Nephron progenitor cell (in vitro differentiated cells): Measurements from ENCODE around the gene SBDS.
"Not testable (repeated sequence)": the region's sequence is repeated elsewhere in the genome, so short reads cannot be mapped to it uniquely, and the experiment has no call there.

Source experiments
- DNase-seq: peaks from one replicate; pipeline ENCODE4 v3.0.0; 2021
- H3K27ac Mint-ChIP-seq: 2 replicates; pipeline ENCODE4 v1.8.0; 2021; ENCODE audit warnings: mild to moderate bottlenecking, moderate library complexity, mixed read lengths
- H3K27me3 Mint-ChIP-seq: 2 replicates; pipeline ENCODE4 v1.8.0; 2021; ENCODE audit warnings: mild to moderate bottlenecking, low read depth, mixed read lengths; ENCODE audit not compliant: poor library complexity
- H3K36me3 Mint-ChIP-seq: 2 replicates; pipeline ENCODE4 v1.8.0; 2021; ENCODE audit warnings: low read depth, mixed read lengths
- H3K4me1 Mint-ChIP-seq: 2 replicates; pipeline ENCODE4 v1.8.0; 2021; ENCODE audit warnings: mixed read lengths
- H3K4me3 Mint-ChIP-seq: 2 replicates; pipeline ENCODE4 v1.8.0; 2021; ENCODE audit warnings: mild to moderate bottlenecking, moderate library complexity, mixed read lengths
- H3K9me3 Mint-ChIP-seq: 2 replicates; pipeline ENCODE4 v1.8.0; 2021; ENCODE audit warnings: mild to moderate bottlenecking, moderate library complexity, mixed read lengths
- CTCF ChIP-seq: fragments of 200-600 bp; sonication (generic); IDR thresholded peaks from 2 replicates; pipeline ENCODE4 v1.5.0; 2021; ENCODE audit warnings: antibody characterized with exemption

Gene SBDS

DNA sequence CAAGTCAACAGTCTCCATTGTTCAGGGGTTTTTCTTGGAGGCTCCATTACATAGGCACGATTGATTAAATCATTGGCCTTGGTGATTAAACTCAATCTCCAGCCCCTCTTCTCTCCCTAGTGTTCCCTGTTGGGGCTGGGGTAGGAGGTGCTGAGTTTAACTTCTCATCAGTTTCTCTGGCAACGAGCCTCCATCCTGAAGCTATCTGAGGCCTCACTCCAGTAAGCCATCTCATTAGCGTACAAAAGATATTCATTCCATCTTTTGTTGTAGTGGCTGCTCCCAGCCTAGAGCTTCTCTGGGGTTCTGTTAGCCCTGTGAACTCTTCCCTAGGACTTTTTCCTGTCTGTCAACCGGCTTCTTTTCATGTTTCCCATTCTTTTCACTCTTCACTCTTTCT, 12.9 kb upstream of the SBDS start:
- Mint-ChIP-seq H3K4me1 (no peaks in the 10 kb centered on the region), H3K27me3 (no peaks in the 10 kb centered on the region), H3K4me3 (no peak overlapping the region), H3K9me3 (no peaks in the 10 kb centered on the region), H3K36me3 (peaks cover 62% of the 10 kb centered on the region), H3K27ac (no peak overlapping the region)
- no peak for TF ChIP-seq CTCF
- no peak for DNase-seq

DNA sequence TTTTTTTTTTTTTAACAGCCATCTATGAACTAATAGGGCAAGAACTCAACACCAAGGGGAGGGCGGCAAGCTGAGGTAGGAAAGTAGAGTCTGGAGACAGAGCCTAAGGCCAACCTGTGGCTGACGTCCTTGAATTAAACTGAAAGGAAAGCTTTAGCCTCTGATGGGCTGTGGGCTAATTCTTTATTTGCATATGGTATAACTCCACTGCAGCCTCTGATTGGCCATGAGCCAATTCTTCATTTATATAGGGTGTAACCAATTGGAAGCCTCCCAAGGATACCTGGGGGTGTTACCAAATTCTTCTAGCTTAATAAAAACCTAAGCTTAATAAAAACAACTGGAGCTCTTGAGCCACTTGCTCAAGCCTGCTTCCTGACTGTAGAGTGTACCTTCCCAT, 11.6 kb upstream of the SBDS start:
- peaks cover 62% of the 10 kb centered on the region for H3K36me3 Mint-ChIP-seq
- no peak overlapping the region for H3K27ac Mint-ChIP-seq
- no peak for TF ChIP-seq CTCF
- no peaks in the 10 kb centered on the region for H3K4me1 Mint-ChIP-seq
- H3K4me3 Mint-ChIP-seq: no peak overlapping the region
- DNase-seq: no peak
- H3K9me3 Mint-ChIP-seq: no peaks in the 10 kb centered on the region
- H3K27me3 Mint-ChIP-seq: no peaks in the 10 kb centered on the region

GRCh38 chr7:67004145-67004544, 8.8 kb upstream of the SBDS start:
- not testable (repeated sequence) for H3K27me3 Mint-ChIP-seq, DNase-seq, H3K9me3 Mint-ChIP-seq, H3K4me1 Mint-ChIP-seq, H3K27ac Mint-ChIP-seq, H3K4me3 Mint-ChIP-seq
- peaks cover 48% of the 10 kb centered on the region for H3K36me3 Mint-ChIP-seq

DNA sequence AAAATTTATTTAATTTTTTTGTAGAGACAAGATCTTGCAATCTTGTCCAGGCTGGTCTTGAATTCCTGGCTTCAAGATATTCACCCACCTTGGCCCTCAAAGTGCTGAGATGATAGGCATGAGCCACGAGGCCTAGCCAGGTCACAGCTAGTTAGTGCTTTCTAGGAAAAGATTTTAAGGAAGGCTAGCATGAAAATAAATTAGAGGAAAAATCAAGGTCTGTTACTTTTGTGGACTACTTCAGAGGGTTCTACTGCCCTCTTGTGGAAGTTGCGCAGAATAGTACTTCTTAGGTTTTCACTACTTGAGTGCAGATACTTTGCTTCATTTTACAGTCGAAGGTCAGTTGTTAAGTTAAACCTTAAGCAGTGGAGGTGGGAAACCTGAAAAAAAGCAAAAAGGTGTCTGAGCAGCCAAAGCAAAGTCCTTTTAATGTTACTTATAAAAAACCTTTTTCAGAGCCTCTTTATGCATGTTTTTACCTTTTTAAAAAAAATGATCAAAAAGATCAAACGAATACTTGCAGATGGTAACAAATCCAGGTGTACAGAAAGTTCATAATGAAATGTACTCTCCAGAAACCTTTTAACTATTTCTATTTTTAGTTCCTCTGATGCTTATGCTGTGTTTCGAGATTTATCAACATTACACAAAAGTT, 5.3 kb upstream of the SBDS start:
- not testable (repeated sequence) for DNase-seq, H3K4me3 Mint-ChIP-seq, H3K27me3 Mint-ChIP-seq, H3K4me1 Mint-ChIP-seq, H3K27ac Mint-ChIP-seq, H3K9me3 Mint-ChIP-seq
- H3K36me3 Mint-ChIP-seq: peaks cover 16% of the 10 kb centered on the region
- peak; percentile 51 for TF ChIP-seq CTCF

GRCh38 chr7:66996444-66997191, 1.2 kb upstream of the SBDS start, which contains the start of gene TYW1:
TYW1 (plus strand) TSS chr7:66996833; CDS start chr7:66996979, 146 bp downstream.
- not testable (repeated sequence) for H3K27me3 Mint-ChIP-seq, H3K9me3 Mint-ChIP-seq
- DNase-seq: peak; percentile 98
- Mint-ChIP-seq H3K4me1 (peaks cover 17% of the 10 kb centered on the region), H3K27ac (peak within 1 kb of the TSS; percentile 99), H3K4me3 (peak within 1 kb of the TSS; percentile 97), H3K36me3 (peaks cover 15% of the 10 kb centered on the region)

DNA sequence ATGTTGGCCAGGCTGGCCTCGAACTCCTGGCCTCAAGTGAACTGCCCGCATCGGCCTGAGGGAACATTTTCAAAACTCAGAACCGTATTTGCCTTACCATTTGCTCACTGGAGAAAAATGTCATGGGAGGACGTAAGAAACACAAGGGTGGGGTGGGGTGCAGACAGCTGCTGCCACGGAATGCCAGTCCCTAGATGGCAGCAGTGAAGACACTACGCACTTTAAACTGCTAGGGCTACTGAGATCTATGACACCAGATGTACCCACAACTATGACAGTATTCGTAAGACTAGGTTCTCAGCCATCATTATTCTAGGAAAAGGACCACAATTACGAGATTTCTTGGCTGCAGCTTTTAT, 716 bp downstream of the SBDS start:
- DNase-seq: peak; percentile 23
- Mint-ChIP-seq H3K27ac (peak overlapping the region; percentile 100), H3K4me1 (peaks cover 17% of the 10 kb centered on the region), H3K4me3 (peak overlapping the region; percentile 97), H3K36me3 (peaks cover 29% of the 10 kb centered on the region)
- not testable (repeated sequence) for H3K9me3 Mint-ChIP-seq, H3K27me3 Mint-ChIP-seq
- TF ChIP-seq CTCF: peak; percentile 11

- H3K36me3 Mint-ChIP-seq: peaks cover 29% of the 10 kb centered on the region
- peak overlapping the region; percentile 97 for H3K4me3 Mint-ChIP-seq
- H3K9me3 Mint-ChIP-seq, H3K27me3 Mint-ChIP-seq, DNase-seq: not testable (repeated sequence)
- peaks cover 17% of the 10 kb centered on the region for H3K4me1 Mint-ChIP-seq
- peak overlapping the region; percentile 100 for H3K27ac Mint-ChIP-seq
Measured at GRCh38 chr7:66994051-66994450, 1.3 kb downstream of the SBDS start.

- H3K4me3 Mint-ChIP-seq, H3K4me1 Mint-ChIP-seq, H3K9me3 Mint-ChIP-seq, DNase-seq, H3K27ac Mint-ChIP-seq, H3K27me3 Mint-ChIP-seq: not testable (repeated sequence)
- H3K36me3 Mint-ChIP-seq: peaks cover 43% of the 10 kb centered on the region
Measured at GRCh38 chr7:66989552-66989951, 5.8 kb downstream of the SBDS start.

- H3K27ac Mint-ChIP-seq, H3K4me3 Mint-ChIP-seq, DNase-seq, H3K4me1 Mint-ChIP-seq, H3K27me3 Mint-ChIP-seq: not testable (repeated sequence)
- peaks cover 16% of the 10 kb centered on the region for H3K36me3 Mint-ChIP-seq
- peaks cover 28% of the 10 kb centered on the region for H3K9me3 Mint-ChIP-seq
Measured at GRCh38 chr7:66980336-66980735, 15.1 kb downstream of the SBDS start.

DNA sequence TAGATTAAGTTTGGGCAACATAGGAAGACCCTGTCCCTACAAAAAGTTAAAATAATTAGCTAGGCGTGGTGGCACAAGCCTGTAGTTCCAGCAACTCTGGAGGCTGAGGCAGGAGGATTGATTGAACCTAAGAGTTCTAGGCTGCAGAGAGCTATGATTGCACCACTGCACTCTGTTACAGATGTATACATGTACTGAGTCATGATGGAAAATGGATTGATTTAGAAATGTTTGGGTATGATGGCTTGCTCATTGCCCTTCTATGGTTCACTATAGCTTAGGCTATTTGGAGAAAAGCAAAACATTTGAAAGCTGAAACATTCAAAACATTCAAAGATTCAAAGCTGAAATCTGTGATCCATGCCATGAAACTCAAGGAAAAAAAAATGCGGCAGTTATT, 16.4 kb downstream of the SBDS start:
- H3K27me3 Mint-ChIP-seq, H3K4me1 Mint-ChIP-seq, DNase-seq, H3K27ac Mint-ChIP-seq, H3K4me3 Mint-ChIP-seq: not testable (repeated sequence)
- H3K36me3 Mint-ChIP-seq: peaks cover 16% of the 10 kb centered on the region
- peaks cover 36% of the 10 kb centered on the region for H3K9me3 Mint-ChIP-seq
